K562 (cell line): Measurements from ENCODE around the gene ZFPM1. TPM values are rescaled to one million over a fixed set of nuclear protein-coding genes. Genes with fewer than 3 reads are reported as not detected.

Source experiments
- BCL6 ChIP-seq: fragments of 250-450 bp; sonication (Bioruptor Pico); IDR thresholded peaks from 2 replicates; pipeline ENCODE4 v1.4.0; 2020
- BCOR ChIP-seq: fragments of 450-650 bp; IDR thresholded peaks from 2 replicates; pipeline ENCODE4 v1.6.1; 2016
- CCNT2 ChIP-seq: IDR thresholded peaks from 2 replicates; pipeline ENCODE4 v1.6.1; 2011; ENCODE audit warnings: borderline replicate concordance, low read depth, mild to moderate bottlenecking, moderate library complexity, mixed read lengths, low read length; ENCODE audit not compliant: insufficient read length; ENCODE audit errors: extremely low read depth
- DPF2 ChIP-seq: fragments of 450-650 bp; IDR thresholded peaks from 2 replicates; pipeline ENCODE4 v1.6.1; 2016
- FIP1L1 ChIP-seq: fragments of 200-400 bp; formaldehyde crosslinking; IDR thresholded peaks from 2 replicates; pipeline ENCODE4 v1.6.1; 2018; ENCODE audit warnings: mild to moderate bottlenecking, low read depth, low read length; ENCODE audit not compliant: poor library complexity, severe bottlenecking
- KHSRP ChIP-seq: fragments of 450-650 bp; IDR thresholded peaks from 2 replicates; pipeline ENCODE4 v1.6.1; 2017
- NCOR1 ChIP-seq: fragments of 450-650 bp; IDR thresholded peaks from 2 replicates; pipeline ENCODE4 v1.6.1; 2016; ENCODE audit warnings: mild to moderate bottlenecking, moderate library complexity
- NFE2L1 ChIP-seq: fragments of 450-650 bp; IDR thresholded peaks from 2 replicates; pipeline ENCODE4 v1.6.1; 2016; ENCODE audit warnings: missing genetic modification characterization, low read depth, mild to moderate bottlenecking, missing compliant biosample characterization, moderate library complexity, borderline replicate concordance
- NFIX ChIP-seq: fragments of 250-450 bp; sonication (Bioruptor Pico); IDR thresholded peaks from 2 replicates; pipeline ENCODE4 v1.4.0; 2020; ENCODE audit warnings: low read depth, mild to moderate bottlenecking, moderate library complexity
- PHF8 ChIP-seq: fragments of 200-600 bp; sonication (generic); IDR thresholded peaks from 2 replicates; pipeline ENCODE4 v1.6.1; 2012; ENCODE audit warnings: mixed run types, mild to moderate bottlenecking, inconsistent platforms, low read length, moderate library complexity, borderline replicate concordance
- RBM22 ChIP-seq: fragments of 200-400 bp; formaldehyde crosslinking; IDR thresholded peaks from 2 replicates; pipeline ENCODE4 v1.6.1; 2018; ENCODE audit warnings: low read length, low read depth; ENCODE audit not compliant: poor library complexity, severe bottlenecking
- TEAD4 ChIP-seq, 2 experiments: sonication (generic) in 1 of 2; formaldehyde crosslinking in 1 of 2; IDR thresholded peaks; 2 replicates each; pipeline versions ENCODE4 v1.6.1 to v1.8.0; 2012 to 2022; ENCODE audit warnings: borderline replicate concordance in 1 of 2, inconsistent platforms in 1 of 2, low read length in 1 of 2, mild to moderate bottlenecking in 1 of 2, missing genetic modification reagents in 1 of 2
- XRCC3 ChIP-seq: fragments of 450-650 bp; IDR thresholded peaks from 2 replicates; pipeline ENCODE4 v1.6.1; 2017; ENCODE audit warnings: mild to moderate bottlenecking, moderate library complexity
- ZC3H8 ChIP-seq: fragments of 450-650 bp; IDR thresholded peaks from 2 replicates; pipeline ENCODE4 v1.6.1; 2017
- ZFX ChIP-seq: sonication (generic); formaldehyde crosslinking; IDR thresholded peaks from 2 replicates; pipeline ENCODE4 v1.8.0; 2022; ENCODE audit warnings: mild to moderate bottlenecking, missing genetic modification reagents, moderate library complexity
- ZNF212 ChIP-seq: fragments of 450-650 bp; formaldehyde crosslinking; IDR thresholded peaks from 2 replicates; pipeline ENCODE4 v1.4.0; 2020; ENCODE audit warnings: mild to moderate bottlenecking
- ZNF436 ChIP-seq: fragments of 250-450, 450-650 bp; sonication (Bioruptor Pico); formaldehyde crosslinking; IDR thresholded peaks from 2 replicates; pipeline ENCODE4 v1.7.0; 2020; ENCODE audit warnings: mild to moderate bottlenecking
- polyA plus RNA-seq, 8 experiments: library from polyadenylated mRNA; depleted of rRNA in 4 of 8; stranded (reverse) in 5 of 8; unstranded in 3 of 8; fragments of >200 nt; fragmentation: Nextera tagmentation in 2 of 8; fragmentation: Illumina TruSeq in 1 of 8; extraction: Ambion mirVana in 2 of 8; extraction: Trizol in 1 of 8; gene quantifications; 2 replicates each; pipeline versions ENCODE4 v1.2.1 to v1.2.3, GENCODE V29; 2011 to 2014; ENCODE audit warnings: inconsistent platforms in 1 of 8, missing spikeins in 1 of 8
- total RNA-seq, 7 experiments: library from RNA; depleted of rRNA in 6 of 7; stranded (reverse); fragments of >200 nt in 6 of 7; fragmentation: Illumina TruSeq in 2 of 7; extraction: Trizol in 2 of 7; gene quantifications; 2 replicates each; pipeline versions ENCODE4 v1.2.1 to v1.2.3, GENCODE V29; 2011 to 2021; ENCODE audit warnings: low replicate concordance in 1 of 7
- TF ChIP-seq, protein P1 (sequence below): sonication (generic); formaldehyde crosslinking; IDR thresholded peaks from 2 replicates; pipeline ENCODE4 v1.8.0; 2022; ENCODE audit warnings: mild to moderate bottlenecking, low read depth, missing genetic modification reagents
- TF ChIP-seq, protein P2 (sequence below): sonication (generic); formaldehyde crosslinking; IDR thresholded peaks from 2 replicates; pipeline ENCODE4 v1.8.0; 2022; ENCODE audit warnings: mild to moderate bottlenecking, missing genetic modification reagents
- TF ChIP-seq, protein P3 (sequence below): sonication (generic); formaldehyde crosslinking; IDR thresholded peaks from 2 replicates; pipeline ENCODE4 v1.9.0; 2022; ENCODE audit warnings: mild to moderate bottlenecking, missing genetic modification reagents
- TF ChIP-seq, protein P4 (sequence below), 2 experiments: IDR thresholded peaks; 2 replicates each; pipeline ENCODE4 v1.6.1; 2012; ENCODE audit warnings: improper control_type of control experiment in 2 of 2, low read depth in 2 of 2, low read length in 2 of 2, borderline replicate concordance in 1 of 2

ZFPM1 gene
- total and polyA plus RNA-seq, 9 of the 15 experiments (the other 6 are each of a cell fraction or from before 2014, with no cell fraction given), result 0.03 to 35.9 (median 1.4) TPM

DNA sequence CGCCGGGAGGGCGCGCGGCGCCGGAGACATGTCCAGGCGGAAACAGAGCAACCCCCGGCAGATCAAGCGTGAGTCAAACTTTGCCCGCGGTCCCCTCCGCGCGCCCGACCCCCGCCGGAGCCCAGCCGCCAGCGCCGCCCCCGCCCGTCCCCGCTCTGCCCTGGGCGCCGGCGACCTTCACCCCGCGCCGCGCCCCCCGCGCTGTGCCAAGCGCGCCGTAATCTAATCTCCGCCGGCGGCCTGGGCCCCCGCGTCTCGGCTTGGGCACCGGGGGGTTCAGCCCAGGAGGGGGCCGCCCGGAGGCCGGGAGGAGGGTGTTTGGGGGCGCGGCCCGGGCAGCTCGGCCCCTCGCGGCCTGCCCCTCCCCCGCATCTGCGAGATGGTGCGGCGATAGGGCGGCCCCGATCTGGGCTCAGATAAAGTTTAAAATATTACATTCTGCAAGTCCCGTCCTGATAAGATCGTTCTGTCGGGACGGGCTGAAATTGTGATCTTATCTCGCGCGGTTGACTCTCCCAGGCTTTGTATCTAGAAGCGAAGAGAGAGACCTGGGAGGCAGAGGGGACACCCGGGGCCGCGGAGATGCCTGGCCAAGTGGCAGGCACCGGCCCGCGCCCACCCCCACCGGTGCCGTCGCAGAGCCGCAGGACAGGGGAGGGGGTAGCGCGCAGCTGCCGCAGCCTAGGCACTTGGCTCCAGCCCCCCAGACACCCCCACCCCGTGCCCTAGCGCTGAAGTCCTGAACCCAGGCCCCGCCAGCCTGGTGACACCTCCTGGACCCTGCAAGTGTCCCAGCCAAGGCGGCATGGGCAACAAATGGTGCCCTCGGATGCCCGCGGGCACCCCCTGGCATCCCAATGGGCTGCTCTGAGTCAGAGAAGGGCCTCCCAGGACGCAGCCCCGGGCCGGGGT lies 787 bp downstream of the ZFPM1 start (continued):
- TF ChIP-seq XRCC3, result no peak
- TF ChIP-seq ZC3H8, result no peak
- TF ChIP-seq NFE2L1 (tag), result no peak
- TF ChIP-seq, protein P1, sequence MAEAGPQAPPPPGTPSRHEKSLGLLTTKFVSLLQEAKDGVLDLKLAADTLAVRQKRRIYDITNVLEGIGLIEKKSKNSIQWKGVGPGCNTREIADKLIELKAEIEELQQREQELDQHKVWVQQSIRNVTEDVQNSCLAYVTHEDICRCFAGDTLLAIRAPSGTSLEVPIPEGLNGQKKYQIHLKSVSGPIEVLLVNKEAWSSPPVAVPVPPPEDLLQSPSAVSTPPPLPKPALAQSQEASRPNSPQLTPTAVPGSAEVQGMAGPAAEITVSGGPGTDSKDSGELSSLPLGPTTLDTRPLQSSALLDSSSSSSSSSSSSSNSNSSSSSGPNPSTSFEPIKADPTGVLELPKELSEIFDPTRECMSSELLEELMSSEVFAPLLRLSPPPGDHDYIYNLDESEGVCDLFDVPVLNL (CRISPR knock-in tag), result no peak
- TF ChIP-seq FIP1L1, result no peak
- no peak for TF ChIP-seq BCL6
- TF ChIP-seq PHF8, result no peak; the same call in 1 of the 2 replicates
- TF ChIP-seq ZNF436 (CRISPR knock-in tag), result no peak
- no peak; the same call in 1 of the 2 replicates for TF ChIP-seq TEAD4 (IDR thresholded peaks at IDR 0.05; ENCODE audit: low read length)
- TF ChIP-seq TEAD4 (CRISPR knock-in tag; IDR thresholded peaks at IDR 0.05; ENCODE audit: borderline replicate concordance), result no peak
- TF ChIP-seq NFIX (CRISPR knock-in tag), result no peak
- no peak for TF ChIP-seq NCOR1
- TF ChIP-seq, protein P2, sequence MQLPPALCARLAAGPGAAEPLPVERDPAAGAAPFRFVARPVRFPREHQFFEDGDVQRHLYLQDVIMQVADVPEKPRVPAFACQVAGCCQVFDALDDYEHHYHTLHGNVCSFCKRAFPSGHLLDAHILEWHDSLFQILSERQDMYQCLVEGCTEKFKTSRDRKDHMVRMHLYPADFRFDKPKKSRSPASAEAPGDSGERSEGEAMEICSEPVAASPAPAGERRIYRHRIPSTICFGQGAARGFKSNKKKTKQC (CRISPR knock-in tag), result peak; percentile 54; the same call in 1 of the 2 replicates
- no peak for TF ChIP-seq ZNF212 (CRISPR knock-in tag)
- no peak for TF ChIP-seq KHSRP
- no peak; the same call in 1 of the 2 replicates for TF ChIP-seq ZFX (CRISPR knock-in tag)
- peak; percentile 85 for TF ChIP-seq CCNT2
- peak; percentile 40; the same call in 1 of the 2 replicates for TF ChIP-seq DPF2
- TF ChIP-seq BCOR, result 0 out of 2 replicates have a peak, but pooled peaks have one; percentile 11
- TF ChIP-seq, protein P3, sequence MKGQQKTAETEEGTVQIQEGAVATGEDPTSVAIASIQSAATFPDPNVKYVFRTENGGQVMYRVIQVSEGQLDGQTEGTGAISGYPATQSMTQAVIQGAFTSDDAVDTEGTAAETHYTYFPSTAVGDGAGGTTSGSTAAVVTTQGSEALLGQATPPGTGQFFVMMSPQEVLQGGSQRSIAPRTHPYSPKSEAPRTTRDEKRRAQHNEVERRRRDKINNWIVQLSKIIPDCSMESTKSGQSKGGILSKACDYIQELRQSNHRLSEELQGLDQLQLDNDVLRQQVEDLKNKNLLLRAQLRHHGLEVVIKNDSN (CRISPR knock-in tag), result no peak
- TF ChIP-seq, protein P4, sequence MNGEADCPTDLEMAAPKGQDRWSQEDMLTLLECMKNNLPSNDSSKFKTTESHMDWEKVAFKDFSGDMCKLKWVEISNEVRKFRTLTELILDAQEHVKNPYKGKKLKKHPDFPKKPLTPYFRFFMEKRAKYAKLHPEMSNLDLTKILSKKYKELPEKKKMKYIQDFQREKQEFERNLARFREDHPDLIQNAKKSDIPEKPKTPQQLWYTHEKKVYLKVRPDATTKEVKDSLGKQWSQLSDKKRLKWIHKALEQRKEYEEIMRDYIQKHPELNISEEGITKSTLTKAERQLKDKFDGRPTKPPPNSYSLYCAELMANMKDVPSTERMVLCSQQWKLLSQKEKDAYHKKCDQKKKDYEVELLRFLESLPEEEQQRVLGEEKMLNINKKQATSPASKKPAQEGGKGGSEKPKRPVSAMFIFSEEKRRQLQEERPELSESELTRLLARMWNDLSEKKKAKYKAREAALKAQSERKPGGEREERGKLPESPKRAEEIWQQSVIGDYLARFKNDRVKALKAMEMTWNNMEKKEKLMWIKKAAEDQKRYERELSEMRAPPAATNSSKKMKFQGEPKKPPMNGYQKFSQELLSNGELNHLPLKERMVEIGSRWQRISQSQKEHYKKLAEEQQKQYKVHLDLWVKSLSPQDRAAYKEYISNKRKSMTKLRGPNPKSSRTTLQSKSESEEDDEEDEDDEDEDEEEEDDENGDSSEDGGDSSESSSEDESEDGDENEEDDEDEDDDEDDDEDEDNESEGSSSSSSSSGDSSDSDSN (IDR thresholded peaks at IDR 0.05; ENCODE audit: borderline replicate concordance in 1 of 2, low read depth in 2 of 2, low read length in 2 of 2), result no peak
- TF ChIP-seq RBM22, result no peak
